HG03457 (cell line): ENCODE results near the gene ROBO1.
"Not testable (repeated sequence)": the region's sequence is repeated elsewhere in the genome, so short reads cannot be mapped to it uniquely, and the experiment has no call there.

Experiments
- ATAC-seq: cut with Tn5 transposase; IDR thresholded peaks from one replicate; pipeline ENCODE4 v1.9.1; 2021; ENCODE audit warnings: moderate number of reproducible peaks; ENCODE audit not compliant: unreplicated experiment

The ROBO1 gene

DNA sequence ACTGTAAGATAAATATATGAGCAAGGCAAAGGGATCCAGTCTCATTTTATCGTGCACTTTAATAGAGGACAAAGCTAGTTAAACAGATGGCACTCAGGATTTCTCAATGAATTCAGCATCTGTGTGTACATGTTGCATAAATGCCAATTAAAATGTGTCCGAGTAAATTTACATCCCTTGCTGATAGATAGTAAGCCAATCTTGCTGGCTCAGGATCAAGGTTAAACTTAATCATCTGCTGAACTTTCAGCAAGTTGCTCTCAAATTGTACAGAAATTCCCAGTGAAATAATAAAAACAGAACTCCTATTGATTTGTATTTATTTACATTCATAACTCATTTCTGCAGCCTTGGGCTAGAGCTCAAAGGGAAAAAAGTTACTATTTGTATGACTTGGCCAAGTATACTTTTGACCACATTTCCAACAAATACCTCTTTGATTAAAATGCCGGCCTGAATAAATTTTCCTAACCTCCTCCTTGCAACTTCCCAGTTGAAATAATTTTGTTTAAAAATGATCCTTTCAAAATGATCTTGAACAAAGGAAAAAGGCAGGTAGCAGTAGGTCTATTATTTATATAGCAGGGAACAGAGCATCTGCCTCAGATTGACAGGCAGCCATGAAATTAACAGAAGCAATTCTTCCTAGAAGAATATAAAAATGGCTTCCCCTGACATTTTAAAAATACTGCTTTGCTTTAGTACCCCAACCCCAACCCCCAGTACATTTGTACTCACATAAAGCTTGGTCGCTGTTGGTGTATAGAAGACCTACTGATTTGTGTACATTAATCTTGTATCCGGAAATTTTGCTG lies 1001.9 kb downstream of the ROBO1 start:
- ATAC-seq = no peak

- ATAC-seq = no peak
Observed at GRCh38 chr3:78764634-78765033, 1003.2 kb downstream of the ROBO1 start.

- ATAC-seq = no peak
Observed at GRCh38 chr3:78762121-78762520, 1005.7 kb downstream of the ROBO1 start.

DNA sequence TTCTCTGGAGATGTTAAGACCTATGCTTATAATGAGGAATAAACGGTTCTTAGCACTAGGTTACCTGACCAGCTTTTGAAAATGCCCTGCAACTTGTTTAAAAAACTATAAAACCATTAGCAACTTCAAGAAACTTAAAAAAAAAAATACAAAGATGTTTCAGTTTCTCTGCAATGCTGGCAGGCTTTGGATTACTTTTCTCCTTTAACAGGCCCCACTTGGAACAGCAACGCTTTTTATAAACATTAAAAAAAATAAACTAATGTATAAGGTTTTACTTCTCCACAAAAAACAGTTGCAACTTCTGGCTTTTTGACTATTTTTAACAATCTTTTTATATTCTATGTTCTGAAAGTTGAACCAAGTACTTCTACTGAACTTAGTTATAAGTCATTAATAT lies 1006.7 kb downstream of the ROBO1 start:
- ATAC-seq = no peak

DNA sequence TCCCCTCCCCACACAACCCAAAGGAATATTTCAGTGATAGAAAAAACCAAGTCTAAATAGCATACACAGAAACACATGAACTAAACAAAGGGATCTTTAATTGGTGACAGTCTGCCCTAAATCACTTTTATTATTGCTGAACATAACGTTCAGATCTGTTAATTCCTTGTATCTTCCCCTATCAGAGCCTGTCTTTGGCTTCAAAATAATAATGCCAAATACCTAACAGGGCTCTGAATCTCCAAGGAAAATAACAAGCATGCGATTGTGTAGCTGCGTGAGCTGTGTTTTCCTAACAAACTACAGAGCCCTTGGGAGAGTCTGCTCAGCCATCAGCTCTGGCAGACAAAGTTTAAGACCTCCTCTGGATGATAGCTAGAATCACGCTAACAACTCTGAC lies 1010.1 kb downstream of the ROBO1 start:
- ATAC-seq = no peak

DNA sequence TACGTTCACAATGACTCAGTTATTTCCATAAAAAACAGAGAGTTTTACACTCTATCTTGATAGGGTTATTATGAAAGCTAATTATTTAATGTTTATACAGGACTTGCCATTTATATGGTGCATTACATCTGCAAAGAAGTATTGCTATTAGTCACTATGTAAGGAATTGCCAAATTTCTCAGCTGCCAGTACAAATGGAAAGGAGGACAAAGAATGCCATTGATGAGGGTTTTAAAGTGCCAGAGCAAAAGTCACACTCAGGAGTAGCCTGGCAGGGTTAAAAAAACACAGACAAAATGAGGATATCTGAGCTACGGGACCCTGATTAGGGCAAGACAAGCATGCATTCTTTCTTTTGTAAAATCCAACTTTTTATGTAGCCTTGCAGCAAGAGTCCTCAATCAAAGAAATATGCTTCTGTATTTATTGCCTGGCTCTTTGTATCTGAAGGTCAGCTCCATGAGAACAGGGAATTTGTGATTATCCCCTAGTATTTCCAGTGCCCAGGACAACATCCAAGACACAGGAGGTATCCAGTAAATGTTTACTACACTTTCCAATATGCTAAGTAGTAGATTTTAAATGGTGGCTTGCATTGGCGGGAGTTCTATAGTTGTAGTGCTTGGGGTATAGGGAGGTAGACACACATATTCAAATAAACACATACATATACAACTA lies 1013.6 kb downstream of the ROBO1 start:
- ATAC-seq = no peak

DNA sequence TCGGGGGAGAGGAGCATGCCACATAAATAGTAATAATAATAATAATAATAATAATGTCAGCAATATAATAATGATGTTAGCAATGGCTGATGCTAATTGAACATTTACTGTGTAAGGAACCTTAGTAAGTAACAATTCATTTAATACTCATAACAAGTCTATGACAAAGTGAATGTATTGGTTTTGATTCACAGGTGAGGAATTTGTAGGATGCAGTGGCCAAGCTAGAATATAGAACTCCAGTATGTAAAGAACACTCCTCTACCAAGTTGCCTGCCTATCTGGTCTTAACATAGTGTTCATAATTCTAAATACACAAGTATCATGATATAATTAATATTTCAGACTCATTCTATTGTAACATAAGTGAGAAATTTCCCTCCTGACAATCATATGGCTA lies 1016.5 kb downstream of the ROBO1 start:
- ATAC-seq = no peak

- ATAC-seq = not testable (repeated sequence)
Observed at GRCh38 chr3:78750291-78750690, 1017.5 kb downstream of the ROBO1 start.

- ATAC-seq = no peak
Observed at GRCh38 chr3:78749056-78749455, 1018.7 kb downstream of the ROBO1 start.

DNA sequence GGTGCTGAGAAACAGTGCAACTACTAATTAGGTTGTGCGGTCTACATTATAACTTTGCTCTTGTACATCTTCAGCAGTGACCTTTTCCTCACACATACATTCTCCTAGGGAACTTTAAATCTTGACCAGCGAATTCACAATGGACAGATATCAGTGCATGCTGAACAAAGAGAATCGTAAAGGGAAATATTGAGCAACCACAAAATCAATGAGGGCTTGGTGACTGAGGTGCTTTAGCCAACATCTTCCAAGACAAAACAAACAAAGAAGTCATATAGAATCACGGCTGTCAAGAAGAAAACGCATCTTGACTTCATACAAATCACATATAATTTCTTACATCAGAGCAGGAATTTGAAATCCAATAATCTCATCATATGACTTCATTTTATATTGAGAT lies 1022.0 kb downstream of the ROBO1 start:
- no peak for ATAC-seq

GRCh38 chr3:78742491-78742890 lies 1025.3 kb downstream of the ROBO1 start:
- ATAC-seq = no peak

- ATAC-seq = no peak
Observed at GRCh38 chr3:78742041-78742440, 1025.8 kb downstream of the ROBO1 start.

GRCh38 chr3:78741066-78741645 lies 1026.6 kb downstream of the ROBO1 start:
- ATAC-seq = no peak

DNA sequence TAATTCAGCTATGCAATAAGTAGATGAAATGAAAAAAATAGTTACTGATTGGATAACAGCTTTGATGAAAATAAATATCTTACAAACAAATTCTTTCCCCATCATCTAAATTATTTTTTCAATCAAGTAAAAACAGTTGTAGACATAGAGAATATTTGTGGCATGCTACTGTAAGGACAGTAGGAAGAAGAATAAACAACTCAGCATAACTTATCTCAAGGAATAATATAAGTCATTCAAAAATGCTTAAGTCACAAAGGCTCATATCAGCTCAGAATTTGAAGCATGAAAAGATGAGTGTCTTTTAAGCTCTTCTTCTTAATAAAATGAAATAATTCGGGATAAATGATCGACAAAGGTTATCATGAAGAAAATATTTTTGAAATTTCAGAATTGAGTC lies 1029.0 kb downstream of the ROBO1 start:
- ATAC-seq = no peak

GRCh38 chr3:78737988-78738387 lies 1029.8 kb downstream of the ROBO1 start:
- no peak for ATAC-seq

DNA sequence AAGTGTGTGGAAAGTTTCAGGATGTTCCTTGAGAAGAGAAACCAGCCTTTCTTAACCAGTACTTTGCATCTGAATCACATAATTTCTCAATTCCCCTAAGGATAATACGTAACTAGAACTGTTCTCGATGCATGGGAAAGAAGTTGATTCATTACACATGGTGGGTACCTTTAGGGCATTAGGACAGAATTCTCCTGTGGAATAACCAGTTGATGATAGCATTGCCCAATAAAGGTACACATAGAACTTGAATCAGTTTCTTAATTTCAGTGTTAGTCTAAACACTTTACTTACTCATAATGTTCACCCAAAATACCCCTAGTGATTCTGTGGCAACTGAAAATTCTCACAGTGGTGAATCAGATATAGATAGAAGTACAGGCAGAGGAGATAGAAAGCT lies 1030.9 kb downstream of the ROBO1 start:
- no peak for ATAC-seq

- ATAC-seq = no peak
Observed at GRCh38 chr3:78734048-78734637, 1033.7 kb downstream of the ROBO1 start.

DNA sequence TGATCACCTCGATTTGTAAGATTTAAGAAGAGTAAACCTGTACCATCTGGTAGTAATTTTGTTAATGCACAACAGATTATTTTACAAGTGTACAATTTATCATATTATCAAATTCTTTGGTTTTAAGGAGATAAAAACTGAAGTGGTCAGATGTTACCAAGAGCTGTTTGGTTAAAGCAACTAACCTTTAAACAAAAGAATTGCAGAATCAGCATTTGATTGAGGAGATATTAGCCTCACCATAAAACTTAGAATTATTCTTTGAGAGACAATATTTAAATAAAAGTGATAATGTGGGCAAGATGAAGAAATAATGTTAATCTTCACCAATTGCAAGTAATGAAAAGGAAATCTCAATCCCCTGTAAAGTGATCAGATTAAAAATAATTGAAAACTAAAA lies 1034.9 kb downstream of the ROBO1 start:
- ATAC-seq = no peak

- no peak for ATAC-seq
Observed at GRCh38 chr3:78732471-78732870, 1035.3 kb downstream of the ROBO1 start.

GRCh38 chr3:78729946-78730345 lies 1037.9 kb downstream of the ROBO1 start:
- ATAC-seq = no peak

GRCh38 chr3:78728406-78729145 lies 1039.2 kb downstream of the ROBO1 start:
- no peak for ATAC-seq
